HG02588 (cell line): ENCODE results near the gene PRKG1.

Experiments
- ATAC-seq: cut with Tn5 transposase; IDR thresholded peaks from one replicate; pipeline ENCODE4 v1.9.1; 2021; ENCODE audit warnings: mild to moderate bottlenecking, moderate library complexity; ENCODE audit not compliant: unreplicated experiment

Gene PRKG1

DNA sequence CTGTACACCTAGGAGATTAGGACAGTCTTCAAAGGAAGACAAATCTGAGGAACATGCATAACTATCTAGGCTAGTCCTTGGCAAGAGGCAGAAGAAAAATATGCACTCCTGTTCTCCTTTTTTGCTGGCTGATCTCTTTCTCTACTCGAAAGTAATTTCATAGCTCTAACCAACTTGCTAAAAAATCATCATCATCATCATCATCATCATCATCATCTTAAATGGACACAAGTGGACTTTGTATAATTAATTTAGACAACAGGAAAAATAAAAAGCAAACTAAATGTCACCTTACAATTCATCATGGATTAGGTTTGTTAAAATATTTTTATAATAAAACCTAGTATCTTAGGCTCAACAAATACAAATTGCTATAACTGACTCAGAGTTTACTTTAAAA lies 1192.6 kb downstream of the PRKG1 start:
- ATAC-seq: no peak

DNA sequence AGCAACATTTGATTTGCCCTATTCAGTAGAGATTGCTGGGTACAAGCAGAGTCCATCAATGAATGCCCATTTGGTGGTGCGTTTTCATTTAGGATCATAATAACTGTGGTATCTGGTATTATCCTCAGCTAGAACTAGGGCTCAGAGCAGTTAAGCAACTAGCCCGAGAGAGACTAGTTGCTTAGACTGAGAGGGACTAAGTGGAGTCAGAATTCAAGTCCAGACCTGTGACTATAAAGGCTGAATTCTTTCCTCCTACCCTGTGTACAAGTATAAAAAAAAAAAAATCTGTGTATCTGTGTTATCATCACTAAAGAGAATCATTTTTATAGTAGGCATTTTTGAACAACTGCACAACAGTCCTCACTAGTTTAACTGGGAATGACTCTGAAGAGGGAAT lies 1194.5 kb downstream of the PRKG1 start:
- ATAC-seq: no peak

DNA sequence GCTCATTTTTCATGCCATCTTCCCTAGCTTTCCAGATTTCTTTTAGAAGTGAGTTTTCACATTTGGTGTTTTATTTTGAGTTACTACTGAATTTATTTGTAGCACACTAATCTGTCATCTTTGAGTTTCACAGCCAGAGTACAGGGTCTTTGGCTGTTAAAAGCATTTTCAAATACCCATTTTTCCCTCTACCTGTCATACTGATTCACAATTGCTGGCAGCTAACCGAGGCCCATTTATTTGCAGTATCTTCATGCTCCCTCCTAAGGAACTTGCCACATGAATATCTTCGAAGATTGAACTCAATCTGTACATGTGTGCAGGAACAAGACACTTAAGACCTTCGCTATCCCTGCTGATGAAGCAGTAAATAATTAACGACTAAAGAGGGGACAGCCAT lies 1194.9 kb downstream of the PRKG1 start:
- no peak for ATAC-seq

DNA sequence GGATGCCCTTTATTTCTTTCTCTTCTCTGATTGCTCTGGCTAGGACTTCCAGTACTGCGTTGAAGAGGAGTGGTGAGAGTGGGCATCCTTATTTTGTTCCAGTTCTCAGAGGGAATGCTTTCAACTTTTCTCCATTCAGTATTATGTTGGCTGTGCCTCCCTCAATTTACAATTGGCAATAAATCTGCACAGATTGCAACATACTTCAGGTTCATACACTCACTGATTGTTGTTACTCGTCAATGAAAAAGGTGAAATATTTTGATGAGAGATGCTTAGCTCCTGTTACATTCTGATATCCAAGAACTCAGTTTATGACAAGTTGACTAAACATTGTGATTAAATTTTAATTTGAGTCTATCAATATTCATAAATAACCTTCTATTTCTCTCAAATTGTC lies 1201.9 kb downstream of the PRKG1 start:
- ATAC-seq: no peak

GRCh38 chr10:52276986-52277385 lies 1202.7 kb downstream of the PRKG1 start:
- ATAC-seq: no peak

DNA sequence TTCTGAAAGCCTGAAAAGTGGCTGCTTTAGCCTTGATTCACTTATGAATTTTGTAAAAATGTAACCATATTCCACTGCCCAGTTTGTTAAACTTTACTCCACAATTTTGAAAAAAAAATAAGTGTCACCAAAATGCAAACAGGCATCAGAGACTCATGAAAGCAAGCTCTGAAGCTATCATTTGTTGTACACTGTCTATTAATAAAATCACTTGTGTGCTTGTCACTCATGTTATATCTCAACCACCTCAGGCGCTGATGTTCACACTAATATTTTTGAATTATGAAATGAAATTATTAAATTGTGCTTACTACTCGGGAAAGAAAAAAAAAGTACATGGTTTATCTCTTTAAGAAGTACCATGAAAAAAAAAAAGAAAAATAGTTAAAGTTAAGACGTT lies 1205.3 kb downstream of the PRKG1 start:
- ATAC-seq: no peak

DNA sequence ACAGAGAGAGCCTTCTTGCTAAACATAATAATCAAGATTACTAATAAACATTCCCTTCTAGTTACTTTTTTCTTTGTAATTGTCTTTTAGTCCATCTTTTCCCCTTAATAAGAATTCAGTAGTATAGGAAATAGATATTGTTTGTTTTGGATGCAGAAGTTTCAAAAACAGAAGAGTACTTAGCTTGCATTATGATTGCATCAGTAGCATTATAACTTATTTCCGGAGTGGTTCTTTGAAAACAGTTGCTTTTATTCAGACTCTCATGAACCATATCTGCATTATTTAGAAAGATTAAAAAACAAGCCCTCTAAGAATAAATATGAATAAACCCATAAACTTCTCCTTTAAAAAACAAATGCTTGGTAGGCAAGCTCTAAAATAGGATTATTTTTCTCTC lies 1205.8 kb downstream of the PRKG1 start:
- ATAC-seq: no peak

DNA sequence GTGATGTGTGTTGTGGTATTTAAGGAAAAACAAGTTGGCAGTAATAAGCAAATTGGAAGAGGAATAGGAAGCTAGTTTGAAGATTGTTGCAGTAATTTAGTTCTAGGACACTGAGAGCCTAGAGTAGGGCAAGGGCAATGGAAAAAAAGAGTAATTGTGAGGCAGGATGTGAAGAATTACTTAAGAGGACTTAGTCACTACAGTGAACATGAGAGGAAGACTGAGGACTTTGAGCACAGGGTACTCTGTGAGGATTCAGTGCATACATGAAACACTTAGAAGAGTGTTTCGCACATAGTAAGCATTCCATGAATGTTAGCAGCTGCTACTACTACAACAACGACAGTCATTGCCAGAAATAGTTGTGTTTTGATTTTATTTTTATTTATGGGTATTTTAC lies 1208.9 kb downstream of the PRKG1 start:
- ATAC-seq: no peak

- no peak for ATAC-seq
These were observed 1210.2 kb downstream of the PRKG1 start for GRCh38 chr10:52284416-52285013.

DNA sequence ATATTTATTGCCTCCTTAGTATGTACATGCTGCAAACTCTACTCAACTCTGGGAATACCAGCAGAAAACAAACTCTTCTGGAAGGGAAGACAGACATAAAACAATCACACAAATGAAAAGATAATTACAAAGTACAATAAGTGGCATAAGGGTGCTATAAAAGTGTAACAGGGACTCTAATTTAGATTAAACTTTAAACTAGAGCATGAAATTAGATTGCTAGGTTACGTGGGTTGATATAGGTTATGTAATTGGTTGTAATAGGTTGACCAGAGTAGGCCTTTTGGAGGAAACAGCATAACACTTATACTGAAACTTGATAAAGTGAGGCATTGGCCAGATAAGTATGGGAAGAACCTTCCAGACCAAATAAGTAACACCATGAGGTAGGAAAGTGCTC lies 1213.6 kb downstream of the PRKG1 start:
- no peak for ATAC-seq

GRCh38 chr10:52297747-52298146 lies 1223.5 kb downstream of the PRKG1 start:
- ATAC-seq: no peak

GRCh38 chr10:52300599-52301277 lies 1226.5 kb downstream of the PRKG1 start:
- ATAC-seq: no peak

DNA sequence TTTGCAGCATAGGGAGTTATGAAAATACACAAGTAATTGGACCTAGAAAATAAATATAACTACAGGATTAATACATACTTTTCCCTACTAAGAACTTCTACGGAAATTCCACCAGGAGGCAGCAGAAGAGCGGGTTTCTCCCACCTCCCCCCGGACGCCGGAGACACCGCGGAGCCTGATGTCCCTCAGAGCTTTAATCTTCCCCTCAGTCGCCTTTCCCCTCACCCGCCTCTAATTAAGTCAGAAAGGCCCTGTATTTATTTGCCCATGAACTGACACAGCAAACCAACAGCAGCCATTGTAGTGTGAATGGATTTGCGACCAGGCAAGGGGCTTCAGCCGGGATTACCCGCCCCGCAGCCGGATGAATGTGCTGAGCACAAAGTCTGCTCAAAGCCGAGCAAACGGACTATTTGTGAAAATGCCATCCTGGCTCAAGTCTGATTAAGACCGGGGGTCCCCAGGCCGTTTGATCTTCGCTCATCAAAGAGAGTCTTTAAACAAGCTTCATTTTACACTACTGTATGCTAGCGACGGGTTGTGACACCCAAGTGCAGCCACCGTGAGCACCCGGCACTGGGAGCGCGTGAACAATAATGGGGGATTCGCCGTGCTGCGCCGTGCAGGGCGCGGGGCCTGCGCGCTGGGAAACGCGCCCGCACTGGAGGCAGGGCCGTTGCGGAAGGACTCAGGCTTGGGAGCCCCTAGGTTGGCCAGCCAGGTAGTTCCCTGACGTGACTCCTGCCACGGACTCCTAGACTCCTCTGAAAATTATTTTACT lies 1234.2 kb downstream of the PRKG1 start:
- ATAC-seq: peak; percentile 86

DNA sequence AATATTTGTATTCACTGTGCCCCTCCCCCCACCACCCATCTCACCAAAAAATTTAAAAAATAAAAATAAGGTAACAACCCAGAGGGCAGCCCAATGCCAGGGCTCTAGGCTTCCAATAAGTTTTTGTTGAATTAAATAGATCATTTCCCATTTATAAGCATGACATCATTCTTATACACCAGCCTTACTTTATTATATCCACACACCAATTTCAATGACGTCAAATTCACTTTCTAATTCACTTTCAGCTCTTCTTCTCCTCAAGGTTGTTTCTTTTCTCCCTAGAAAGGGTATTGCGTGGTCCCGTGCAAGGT lies 1238.6 kb downstream of the PRKG1 start:
- no peak for ATAC-seq

GRCh38 chr10:52313256-52313932 lies 1239.1 kb downstream of the PRKG1 start:
- ATAC-seq: no peak

- no peak for ATAC-seq
These were observed 1239.9 kb downstream of the PRKG1 start, which contains the start of gene DKK1 for GRCh38 chr10:52313933-52314821. DKK1 (plus strand) TSS chr10:52314281; CDS start chr10:52314435, 154 bp downstream.

- ATAC-seq: no peak
These were observed 1240.7 kb downstream of the PRKG1 start for GRCh38 chr10:52314822-52315552.

DNA sequence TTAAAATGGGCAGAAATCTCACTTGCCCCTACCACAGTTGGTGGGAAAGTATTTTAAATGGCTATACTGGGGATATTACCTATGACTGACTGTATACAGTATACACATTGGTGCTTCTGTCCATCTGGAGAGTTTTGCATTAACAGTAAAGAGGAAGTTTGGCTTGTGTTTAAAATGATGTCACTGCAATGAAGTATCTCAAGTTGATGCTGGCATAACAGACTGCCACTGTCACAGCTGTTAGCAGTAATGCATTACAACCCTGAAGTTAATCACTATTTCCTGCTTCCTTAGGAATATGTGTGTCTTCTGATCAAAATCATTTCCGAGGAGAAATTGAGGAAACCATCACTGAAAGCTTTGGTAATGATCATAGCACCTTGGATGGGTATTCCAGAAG lies 1241.7 kb downstream of the PRKG1 start:
- no peak for ATAC-seq

DNA sequence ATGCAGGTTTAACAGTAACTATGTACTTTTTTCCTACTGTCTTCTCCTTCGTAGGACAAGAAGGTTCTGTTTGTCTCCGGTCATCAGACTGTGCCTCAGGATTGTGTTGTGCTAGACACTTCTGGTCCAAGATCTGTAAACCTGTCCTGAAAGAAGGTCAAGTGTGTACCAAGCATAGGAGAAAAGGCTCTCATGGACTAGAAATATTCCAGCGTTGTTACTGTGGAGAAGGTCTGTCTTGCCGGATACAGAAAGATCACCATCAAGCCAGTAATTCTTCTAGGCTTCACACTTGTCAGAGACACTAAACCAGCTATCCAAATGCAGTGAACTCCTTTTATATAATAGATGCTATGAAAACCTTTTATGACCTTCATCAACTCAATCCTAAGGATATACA lies 1242.2 kb downstream of the PRKG1 start:
- no peak for ATAC-seq

DNA sequence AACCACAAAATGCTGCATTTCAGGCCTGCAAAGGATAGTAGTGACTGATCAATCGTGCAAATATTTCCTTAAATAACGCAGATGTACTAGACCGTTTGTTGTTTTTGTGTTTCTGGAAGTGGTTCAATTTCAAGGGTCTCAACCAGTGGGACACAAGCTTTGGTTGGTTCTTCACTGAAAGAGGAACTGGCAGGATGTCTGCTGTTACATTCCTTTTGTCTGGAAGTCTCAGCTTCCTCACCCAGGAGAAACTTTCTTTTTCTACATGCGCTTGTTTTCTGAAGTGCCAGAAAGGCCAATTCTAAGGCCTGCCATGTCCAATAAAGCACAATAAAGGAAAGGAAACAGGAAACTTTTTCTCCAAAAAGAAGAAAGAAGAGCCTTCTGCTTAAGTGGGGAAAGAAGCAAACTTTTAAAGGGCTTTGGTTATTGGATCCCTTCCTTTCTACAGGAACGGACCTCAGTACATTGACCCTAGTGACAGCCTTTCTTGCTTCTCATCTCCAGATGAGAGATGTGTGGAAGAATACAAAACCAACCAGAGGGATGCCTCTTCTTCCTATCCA lies 1243.9 kb downstream of the PRKG1 start:
- no peak for ATAC-seq
